Naive B cell (primary cell): ENCODE results near the gene ADGRG1. TPM values are rescaled to one million over a fixed set of nuclear protein-coding genes. Genes with fewer than 3 reads are reported as not detected.
A peak's percentile ranks its signal among the peaks of the same experiment; 100 is the strongest.
"Not testable (repeated sequence)": the region's sequence is repeated elsewhere in the genome, so short reads cannot be mapped to it uniquely, and the experiment has no call there.

Source experiments
- ATAC-seq, 2 donors: fragments of 150-1000 bp; cut with Tn5 transposase; 2 replicates each; pipeline ENCODE4 v1.10.0; 2021; ENCODE audit warnings: low read depth in 2 of 2, mild to moderate bottlenecking in 2 of 2, moderate library complexity in 2 of 2
- DNase-seq: peaks from one replicate; pipeline ENCODE4 v3.0.0; 2022
- H3K27ac Mint-ChIP-seq, 6 donors: one replicate each; pipeline ENCODE4 v1.8.0; 2020 to 2022; ENCODE audit warnings: mild to moderate bottlenecking in 6 of 6, mixed read lengths in 6 of 6, moderate library complexity in 5 of 6, inconsistent platforms in 2 of 6
- H3K27me3 Mint-ChIP-seq, 3 donors: one replicate each; pipeline ENCODE4 v1.8.0; 2021 to 2022; ENCODE audit warnings: mixed read lengths in 3 of 3, mild to moderate bottlenecking in 1 of 3
- H3K36me3 Mint-ChIP-seq, 2 donors: one replicate each; pipeline ENCODE4 v1.8.0; 2020 to 2022; ENCODE audit warnings: mixed read lengths in 2 of 2, inconsistent platforms in 1 of 2, mild to moderate bottlenecking in 1 of 2
- H3K4me1 Mint-ChIP-seq, 3 donors: one replicate each; pipeline ENCODE4 v1.8.0; 2020 to 2022; ENCODE audit warnings: mixed read lengths in 3 of 3, inconsistent platforms in 1 of 3, mild to moderate bottlenecking in 1 of 3, moderate library complexity in 1 of 3
- H3K4me3 Mint-ChIP-seq, 8 donors: one replicate each; pipeline ENCODE4 v1.8.0; 2020 to 2022; ENCODE audit warnings: mild to moderate bottlenecking in 8 of 8, mixed read lengths in 8 of 8, moderate library complexity in 8 of 8, inconsistent platforms in 2 of 8
- H3K9me3 Mint-ChIP-seq, 7 donors: one replicate each; pipeline ENCODE4 v1.8.0; 2020 to 2022; ENCODE audit warnings: mixed read lengths in 7 of 7, mild to moderate bottlenecking in 5 of 7, inconsistent platforms in 2 of 7, moderate library complexity in 1 of 7
- polyA plus RNA-seq, 6 donors: library from polyadenylated mRNA; unstranded; fragments of 300-500 nt; fragmentation: Illumina TruSeq; gene quantifications; one replicate each; pipeline ENCODE4 v1.2.3, GENCODE V29; 2021; ENCODE audit warnings: low read depth in 6 of 6

ADGRG1 gene
- polyA plus RNA-seq, 6 donors from 2014 or later, result 0.17 to 0.72 (median 0.65) TPM; not detected in 1

GRCh38 chr16:57596234-57596633 is 32.2 kb upstream of the ADGRG1 start:
- Mint-ChIP-seq H3K4me1 (peaks cover 16 to 22% (median 18%) of the 10 kb centered on the region in 3 donors), H3K27me3 (peaks cover 0 to 10% (median 9%) of the 10 kb centered on the region in 3 donors), H3K36me3 (peaks cover 13 to 14% of the 10 kb centered on the region in 2 donors), H3K9me3 (peaks cover 7 to 39% (median 20%) of the 10 kb centered on the region in 7 donors)
- DNase-seq, H3K27ac Mint-ChIP-seq, ATAC-seq, H3K4me3 Mint-ChIP-seq: not testable (repeated sequence)

- Mint-ChIP-seq H3K4me3 (no peak overlapping the region), H3K9me3 (peaks cover 4 to 39% (median 20%) of the 10 kb centered on the region in 7 donors), H3K36me3 (peaks cover 14 to 19% of the 10 kb centered on the region in 2 donors), H3K27ac (peak overlapping the region in 1 of 6 donors; percentile 88), H3K4me1 (peaks cover 7 to 12% (median 10%) of the 10 kb centered on the region in 3 donors), H3K27me3 (no peaks in the 10 kb centered on the region)
- no peak for ATAC-seq
- no peak for DNase-seq
Observed at GRCh38 chr16:57598437-57598836, 30.0 kb upstream of the ADGRG1 start.

- Mint-ChIP-seq H3K27me3 (no peaks in the 10 kb centered on the region), H3K4me3 (no peak overlapping the region), H3K4me1 (peaks cover 7 to 12% (median 10%) of the 10 kb centered on the region in 3 donors), H3K27ac (no peak overlapping the region), H3K36me3 (peaks cover 14 to 20% of the 10 kb centered on the region in 2 donors), H3K9me3 (peaks cover 4 to 31% (median 20%) of the 10 kb centered on the region in 7 donors)
- DNase-seq (no peak), ATAC-seq (peak; percentile 48 to 60)
Observed at GRCh38 chr16:57600048-57600835, 28.2 kb upstream of the ADGRG1 start.

GRCh38 chr16:57600952-57601580 is 27.4 kb upstream of the ADGRG1 start:
- Mint-ChIP-seq H3K4me3 (peak overlapping the region in 1 of 8 donors; percentile 67), H3K9me3 (peaks cover 0 to 24% (median 16%) of the 10 kb centered on the region in 7 donors), H3K36me3 (peaks cover 7 to 16% of the 10 kb centered on the region in 2 donors), H3K27me3 (no peaks in the 10 kb centered on the region), H3K27ac (peak overlapping the region in 1 of 6 donors; percentile 36), H3K4me1 (peaks cover 7 to 12% (median 10%) of the 10 kb centered on the region in 3 donors)
- DNase-seq (no peak), ATAC-seq (no peak)

- H3K9me3 Mint-ChIP-seq, result peaks cover 0 to 16% (median 12%) of the 10 kb centered on the region in 7 donors
- peaks cover 7 to 12% (median 10%) of the 10 kb centered on the region in 3 donors for H3K4me1 Mint-ChIP-seq
- peak; percentile 30 to 63 for ATAC-seq
- H3K36me3 Mint-ChIP-seq, result peaks cover 7 to 12% of the 10 kb centered on the region in 2 donors
- H3K27me3 Mint-ChIP-seq, result peaks cover 0 to 2% (median 0%) of the 10 kb centered on the region in 3 donors
- no peak for DNase-seq
- H3K27ac Mint-ChIP-seq, result no peak overlapping the region
- H3K4me3 Mint-ChIP-seq, result peak overlapping the region in 1 of 8 donors; percentile 30
Observed at GRCh38 chr16:57601801-57602478, 26.5 kb upstream of the ADGRG1 start.

GRCh38 chr16:57603115-57604024 is 25.1 kb upstream of the ADGRG1 start:
- H3K4me3 Mint-ChIP-seq, result no peak overlapping the region
- peak overlapping the region in 1 of 6 donors; percentile 69 for H3K27ac Mint-ChIP-seq

GRCh38 chr16:57604177-57604576 is 24.3 kb upstream of the ADGRG1 start:
- H3K27me3 Mint-ChIP-seq, result peaks cover 0 to 6% (median 0%) of the 10 kb centered on the region in 3 donors
- H3K36me3 Mint-ChIP-seq, result peaks cover 0 to 7% of the 10 kb centered on the region in 2 donors
- no peak overlapping the region for H3K4me3 Mint-ChIP-seq
- H3K27ac Mint-ChIP-seq, result no peak overlapping the region
- ATAC-seq (no peak), DNase-seq (no peak)
- peaks cover 7 to 16% (median 13%) of the 10 kb centered on the region in 3 donors for H3K4me1 Mint-ChIP-seq
- H3K9me3 Mint-ChIP-seq, result no peaks in the 10 kb centered on the region

More at GRCh38 chr16:57603115-57604024, 25.1 kb upstream of the ADGRG1 start:
- no peak for DNase-seq
- Mint-ChIP-seq H3K27me3 (peaks cover 0 to 6% (median 0%) of the 10 kb centered on the region in 3 donors), H3K4me1 (peaks cover 7 to 12% (median 10%) of the 10 kb centered on the region in 3 donors), H3K9me3 (peaks cover 0 to 5% (median under 1%) of the 10 kb centered on the region in 7 donors), H3K36me3 (peaks cover 0 to 7% of the 10 kb centered on the region in 2 donors)
- no peak for ATAC-seq

GRCh38 chr16:57606147-57606846 is 22.1 kb upstream of the ADGRG1 start:
- H3K27me3 Mint-ChIP-seq, result peaks cover 0 to 6% (median 0%) of the 10 kb centered on the region in 3 donors
- DNase-seq (no peak), ATAC-seq (no peak)
- H3K4me3 Mint-ChIP-seq, result no peak overlapping the region
- H3K36me3 Mint-ChIP-seq, result peaks cover 0 to 7% of the 10 kb centered on the region in 2 donors
- H3K4me1 Mint-ChIP-seq, result peaks cover 17 to 32% (median 25%) of the 10 kb centered on the region in 3 donors
- no peak overlapping the region for H3K27ac Mint-ChIP-seq
- H3K9me3 Mint-ChIP-seq, result no peaks in the 10 kb centered on the region

GRCh38 chr16:57606847-57607501 is 21.5 kb upstream of the ADGRG1 start:
- Mint-ChIP-seq H3K4me1 (peaks cover 13 to 25% (median 18%) of the 10 kb centered on the region in 3 donors), H3K9me3 (no peaks in the 10 kb centered on the region), H3K36me3 (peaks cover 0 to 7% of the 10 kb centered on the region in 2 donors), H3K27ac (no peak overlapping the region), H3K4me3 (no peak overlapping the region), H3K27me3 (peaks cover 0 to 6% (median 0%) of the 10 kb centered on the region in 3 donors)
- ATAC-seq (no peak), DNase-seq (no peak)

- Mint-ChIP-seq H3K4me1 (peaks cover 9 to 22% (median 15%) of the 10 kb centered on the region in 3 donors), H3K27ac (no peak overlapping the region), H3K9me3 (no peaks in the 10 kb centered on the region), H3K27me3 (peaks cover 0 to 6% (median 0%) of the 10 kb centered on the region in 3 donors), H3K36me3 (peaks cover 0 to 7% of the 10 kb centered on the region in 2 donors), H3K4me3 (no peak overlapping the region)
- no peak for ATAC-seq
- DNase-seq, result no peak
Observed at GRCh38 chr16:57607676-57608461, 20.6 kb upstream of the ADGRG1 start.
